Retina (tissue), 1 donor: Measurements from ENCODE around the gene PAM16.
"Not testable (repeated sequence)": the region's sequence is repeated elsewhere in the genome, so short reads cannot be mapped to it uniquely, and the experiment has no call there.

Source experiments
- DNase-seq: peaks from one replicate; pipeline ENCODE4 v3.0.0-alpha.2; 2016

PAM16 gene

GRCh38 chr16:4350365-4350786, 745 bp downstream of the PAM16 start:
- DNase-seq = no peak

DNA sequence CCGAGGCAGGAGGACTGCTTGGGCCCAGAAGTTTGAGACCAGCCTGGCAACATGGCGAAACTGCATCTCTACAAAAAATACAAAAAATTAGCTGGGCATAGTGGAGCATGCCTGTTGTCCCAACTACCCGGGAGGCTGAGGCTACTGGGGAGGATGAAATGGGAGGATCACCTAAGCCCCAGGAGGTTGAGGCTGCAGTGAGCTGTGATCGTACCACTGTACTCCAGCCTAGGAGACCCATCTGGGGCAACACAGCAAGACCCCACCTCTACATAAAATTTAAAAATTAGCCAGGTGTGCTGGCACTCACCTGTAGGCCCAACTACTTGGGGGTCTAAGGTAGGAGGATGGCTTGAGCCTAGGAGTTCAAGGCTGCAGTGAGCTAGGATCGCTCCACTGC, 1.8 kb downstream of the PAM16 start:
- DNase-seq = no peak

GRCh38 chr16:4347765-4348509, 3.2 kb downstream of the PAM16 start:
- no peak for DNase-seq

GRCh38 chr16:4347010-4347409, 4.1 kb downstream of the PAM16 start:
- DNase-seq = no peak

- no peak for DNase-seq
Observed at GRCh38 chr16:4345836-4346781, 5.0 kb downstream of the PAM16 start.

DNA sequence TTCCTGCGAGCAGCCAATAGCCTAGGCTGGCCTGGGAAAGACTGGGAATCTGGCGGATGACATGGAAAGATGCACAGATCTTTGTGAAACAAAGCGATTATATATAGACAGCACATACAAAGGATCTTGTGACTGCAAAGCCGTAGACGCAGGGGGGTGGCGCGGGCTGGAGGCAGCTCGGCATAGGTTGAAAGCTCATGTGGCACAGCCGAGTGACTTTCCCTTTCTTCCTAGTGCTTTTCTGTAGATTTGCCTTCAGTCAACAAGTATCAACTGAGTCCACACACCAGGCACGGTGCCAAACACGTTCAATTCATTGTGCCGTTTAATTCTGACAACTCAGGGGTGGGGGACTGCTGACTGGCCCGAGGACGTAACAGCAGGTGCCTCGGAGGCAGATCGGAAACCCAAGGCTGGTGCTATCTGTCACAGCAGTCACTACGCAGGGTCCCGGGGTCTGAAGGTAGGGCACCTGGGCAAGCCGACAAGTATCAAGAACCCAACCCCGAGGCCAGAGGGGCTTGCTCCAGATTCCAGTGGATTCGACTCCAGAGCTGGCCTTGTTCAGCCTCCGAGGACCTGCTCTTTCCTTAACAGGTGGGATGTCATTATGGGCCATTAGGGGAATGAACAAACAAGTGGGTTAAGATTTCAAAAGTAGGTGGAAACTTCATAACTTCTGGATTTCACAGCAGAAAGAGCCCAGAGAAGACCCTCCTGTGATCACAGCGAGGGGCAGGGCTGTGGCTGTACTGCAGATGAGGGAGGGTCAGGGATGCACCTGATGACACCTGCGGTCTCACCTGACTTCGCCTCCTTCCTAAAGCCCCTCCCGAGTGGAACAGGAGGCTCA, 5.9 kb downstream of the PAM16 start:
- no peak for DNase-seq

GRCh38 chr16:4344300-4344982, 6.7 kb downstream of the PAM16 start:
- DNase-seq = not testable (repeated sequence)

DNA sequence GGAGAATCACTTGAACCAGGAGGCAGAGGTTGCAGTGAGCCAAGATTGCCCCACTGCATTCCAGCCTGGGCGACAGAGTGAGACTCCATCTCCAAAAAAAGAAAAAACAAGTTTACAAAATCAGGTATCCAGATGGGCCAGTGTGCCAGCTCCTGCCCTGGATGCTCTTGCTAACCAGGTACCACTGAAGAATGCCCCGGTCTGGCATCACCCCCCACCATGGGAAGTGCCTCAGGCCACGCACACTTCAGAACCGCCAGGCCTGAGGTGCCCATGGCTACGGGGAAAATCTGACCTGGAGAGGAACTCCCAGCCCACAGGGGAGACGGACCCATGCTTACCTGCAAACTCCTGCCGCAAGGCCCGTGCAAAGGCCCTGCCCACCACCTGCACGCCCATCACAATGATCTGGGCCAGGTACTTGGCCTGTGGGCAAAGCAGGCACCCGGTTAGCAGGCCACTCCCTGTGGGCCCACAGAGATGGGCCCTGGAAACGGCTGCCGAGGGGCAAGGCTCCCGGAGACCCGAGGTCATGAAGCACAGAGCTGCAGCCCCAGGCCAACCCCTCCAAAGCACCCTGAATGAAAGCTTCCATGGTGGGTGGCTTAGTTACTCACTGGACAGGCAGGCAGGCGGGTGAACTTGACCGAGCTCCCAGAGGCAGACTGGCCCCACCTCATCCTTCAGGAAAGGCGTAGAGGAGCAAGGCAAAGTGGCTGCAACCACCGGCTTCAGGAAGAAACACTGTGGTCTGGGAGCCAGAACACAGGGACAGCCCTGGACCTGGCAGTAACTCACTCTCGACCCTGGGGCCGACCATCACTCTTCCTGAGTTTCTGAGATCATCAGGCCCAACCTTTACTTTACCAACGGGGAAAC, 8.0 kb downstream of the PAM16 start:
- DNase-seq = no peak

DNA sequence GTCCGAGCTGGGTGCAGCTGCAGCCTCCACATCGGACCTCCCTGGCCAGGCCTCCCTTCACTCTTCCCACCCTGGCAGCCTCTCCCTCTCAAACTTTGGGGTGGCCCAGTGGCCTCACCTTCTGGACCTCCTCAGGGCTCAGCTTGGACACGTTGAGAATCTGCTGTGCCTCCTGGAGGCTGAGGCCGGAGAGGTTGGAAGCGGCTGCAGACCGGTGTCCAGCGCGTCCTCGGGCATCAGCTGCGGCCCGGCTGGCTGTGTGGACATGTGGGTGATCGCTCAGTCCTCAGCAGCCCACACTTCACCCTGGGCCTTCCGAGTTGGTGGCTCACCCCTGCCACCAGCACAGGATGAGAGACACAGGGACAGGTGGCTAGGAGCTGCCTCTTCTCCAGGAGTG, 9.9 kb downstream of the PAM16 start:
- no peak for DNase-seq

- DNase-seq = no peak
Observed at GRCh38 chr16:4340443-4340842, 10.7 kb downstream of the PAM16 start.

DNA sequence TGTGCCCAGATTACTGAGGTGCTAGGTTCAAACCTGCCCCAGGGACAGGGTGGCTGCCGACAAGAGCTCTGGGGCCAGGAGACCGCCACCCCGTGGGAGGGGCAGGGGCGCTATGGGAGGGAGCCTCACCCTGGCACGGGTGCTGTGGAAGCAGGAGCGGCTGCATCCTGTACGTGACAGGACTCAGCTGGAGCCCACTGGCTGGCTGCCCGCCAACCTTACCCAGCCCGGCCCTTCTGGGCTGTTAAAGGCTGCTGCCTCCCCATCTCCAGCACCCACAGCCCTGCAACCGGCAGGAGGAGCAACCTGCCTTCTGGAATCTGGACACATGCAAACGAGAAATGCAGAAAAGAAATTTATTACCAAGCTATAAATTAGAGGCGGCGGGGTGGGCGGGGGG, 11.2 kb downstream of the PAM16 start:
- DNase-seq = no peak

DNA sequence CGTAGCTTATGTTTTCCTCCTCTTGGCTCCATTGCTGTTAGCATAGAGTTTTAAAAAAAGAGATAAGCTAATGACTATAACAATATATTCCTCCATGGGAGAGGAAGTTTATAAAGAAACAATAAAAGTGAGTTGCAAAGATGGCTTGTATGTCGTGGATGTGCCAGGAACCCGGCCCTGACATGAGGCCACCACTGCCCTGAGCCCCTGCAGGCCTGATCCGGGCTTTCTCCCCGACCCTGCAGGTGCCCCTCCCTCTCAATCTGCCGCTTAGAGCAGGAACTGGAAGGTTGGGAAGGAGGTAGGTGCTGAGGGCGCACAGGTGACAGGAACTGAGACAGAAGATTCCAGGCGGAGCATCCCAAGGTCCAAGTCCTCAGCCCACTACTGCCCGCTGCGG, 11.7 kb downstream of the PAM16 start:
- DNase-seq = no peak

- DNase-seq = no peak
Observed at GRCh38 chr16:4338712-4339299, 12.3 kb downstream of the PAM16 start.

GRCh38 chr16:4338125-4338582, 13.0 kb downstream of the PAM16 start:
- no peak for DNase-seq

- no peak for DNase-seq
Observed at GRCh38 chr16:4337540-4338088, 13.5 kb downstream of the PAM16 start.

DNA sequence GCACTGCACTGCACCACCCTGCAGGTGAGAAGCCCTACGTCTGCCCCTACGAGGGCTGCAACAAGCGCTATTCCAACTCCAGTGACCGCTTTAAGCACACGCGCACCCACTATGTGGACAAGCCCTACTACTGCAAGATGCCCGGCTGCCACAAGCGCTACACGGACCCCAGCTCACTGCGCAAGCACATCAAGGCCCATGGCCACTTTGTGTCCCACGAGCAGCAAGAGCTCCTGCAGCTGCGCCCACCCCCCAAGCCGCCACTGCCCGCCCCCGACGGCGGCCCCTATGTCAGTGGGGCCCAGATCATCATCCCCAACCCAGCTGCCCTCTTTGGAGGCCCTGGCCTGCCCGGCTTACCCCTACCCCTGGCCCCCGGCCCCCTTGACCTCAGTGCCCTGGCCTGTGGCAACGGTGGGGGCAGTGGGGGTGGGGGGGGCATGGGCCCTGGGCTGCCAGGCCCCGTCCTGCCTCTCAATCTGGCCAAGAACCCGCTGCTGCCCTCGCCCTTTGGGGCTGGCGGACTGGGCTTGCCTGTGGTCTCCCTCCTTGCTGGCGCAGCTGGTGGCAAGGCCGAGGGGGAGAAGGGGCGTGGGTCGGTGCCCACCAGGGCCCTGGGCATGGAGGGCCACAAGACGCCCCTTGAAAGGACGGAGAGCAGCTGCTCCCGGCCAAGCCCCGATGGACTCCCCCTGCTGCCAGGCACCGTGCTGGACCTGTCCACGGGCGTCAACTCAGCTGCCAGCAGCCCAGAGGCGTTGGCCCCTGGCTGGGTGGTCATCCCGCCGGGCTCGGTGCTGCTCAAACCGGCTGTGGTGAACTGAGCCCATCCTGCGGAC, 14.2 kb downstream of the PAM16 start:
- DNase-seq = no peak

- no peak for DNase-seq
Observed at GRCh38 chr16:4334724-4335495, 16.2 kb downstream of the PAM16 start.

DNA sequence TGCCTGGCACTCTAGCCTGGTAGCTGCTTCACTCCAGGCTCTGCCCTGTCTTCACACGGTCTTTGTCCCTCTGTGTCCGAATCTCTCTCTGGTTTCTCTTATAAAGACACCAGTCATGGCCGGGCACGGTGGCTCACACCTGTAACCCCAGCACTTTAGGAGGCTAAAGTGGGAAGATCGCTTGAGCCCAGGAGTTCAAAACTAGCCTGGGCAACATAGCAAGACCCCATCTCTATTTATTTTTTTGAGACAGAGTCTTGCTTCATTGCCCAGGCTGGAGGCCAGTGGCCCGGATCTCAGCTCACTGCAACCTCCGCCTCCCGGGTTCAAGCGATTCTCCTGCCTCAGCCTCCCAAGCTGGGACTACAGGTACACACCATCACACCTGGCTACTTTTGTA, 17.4 kb downstream of the PAM16 start:
- DNase-seq = not testable (repeated sequence)

DNA sequence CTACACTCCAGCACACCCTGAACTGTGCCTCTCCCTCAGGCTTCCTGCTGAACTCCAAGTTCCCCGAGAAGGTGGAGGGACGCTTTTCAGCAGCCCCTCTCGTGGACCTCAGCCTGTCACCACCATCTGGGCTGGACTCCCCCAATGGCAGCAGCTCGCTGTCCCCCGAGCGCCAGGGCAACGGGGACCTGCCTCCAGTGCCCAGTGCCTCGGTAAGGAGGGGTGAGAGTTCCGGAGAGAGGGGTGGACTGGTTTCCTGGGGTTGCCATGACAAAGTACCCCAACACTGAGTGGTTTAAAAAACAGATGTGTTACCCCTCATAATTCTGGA, 17.8 kb downstream of the PAM16 start:
- DNase-seq = no peak
